H9 (cell line): ENCODE data around the gene NAA25. TPM values are rescaled to one million over a fixed set of nuclear protein-coding genes. Genes with fewer than 3 reads are reported as not detected.

Experiments
- DNase-seq: peaks from one replicate; pipeline ENCODE4 v3.0.0-alpha.2; 2017
- H2AFZ ChIP-seq: one replicate; pipeline ENCODE4 v1.6.1; 2013; ENCODE audit warnings: mild to moderate bottlenecking, low read length, control low read depth, moderate library complexity
- H2AK5ac ChIP-seq: 2 replicates; pipeline ENCODE4 v1.6.1; 2013; ENCODE audit warnings: low read length, control low read depth, mixed read lengths; ENCODE audit not compliant: insufficient read length
- H2BK120ac ChIP-seq: one replicate; pipeline ENCODE4 v1.6.1; 2013; ENCODE audit warnings: low read depth, mild to moderate bottlenecking, low read length, control low read depth, inconsistent platforms; ENCODE audit not compliant: poor library complexity, severe bottlenecking
- H2BK12ac ChIP-seq: 2 replicates; pipeline ENCODE4 v1.6.1; 2013; ENCODE audit warnings: low read length, control low read depth, mixed read lengths, low read depth; ENCODE audit not compliant: insufficient read length
- H2BK15ac ChIP-seq: 2 replicates; pipeline ENCODE4 v1.6.1; 2013; ENCODE audit warnings: low read depth, low read length, control low read depth
- H2BK20ac ChIP-seq: one replicate; pipeline ENCODE4 v1.6.1; 2013; ENCODE audit warnings: low read depth, mild to moderate bottlenecking, low read length, control low read depth, inconsistent platforms; ENCODE audit not compliant: poor library complexity, severe bottlenecking
- H2BK5ac ChIP-seq: 2 replicates; pipeline ENCODE4 v1.6.1; 2013; ENCODE audit warnings: low read length, control low read depth, mixed read lengths; ENCODE audit not compliant: insufficient read length
- H3K14ac ChIP-seq: 2 replicates; pipeline ENCODE4 v1.6.1; 2013; ENCODE audit warnings: low read length, control low read depth; ENCODE audit not compliant: insufficient read depth
- H3K18ac ChIP-seq: 2 replicates; pipeline ENCODE4 v1.6.1; 2013; ENCODE audit warnings: low read depth, mild to moderate bottlenecking, mixed read lengths, low read length, control low read depth; ENCODE audit not compliant: insufficient read length
- H3K23ac ChIP-seq: 2 replicates; pipeline ENCODE4 v1.6.1; 2013; ENCODE audit warnings: low read length, control low read depth, mixed read lengths, low read depth; ENCODE audit not compliant: insufficient read length
- H3K23me2 ChIP-seq: 2 replicates; pipeline ENCODE4 v1.6.1; 2013; ENCODE audit warnings: low read depth, mild to moderate bottlenecking, mixed read lengths, low read length, control low read depth; ENCODE audit not compliant: insufficient read length, poor library complexity, severe bottlenecking
- H3K27ac ChIP-seq: 2 replicates; pipeline ENCODE4 v1.5.1; 2013; ENCODE audit warnings: low read length, control low read depth, mixed read lengths, low read depth; ENCODE audit not compliant: insufficient read length
- H3K27me3 ChIP-seq: 2 replicates; pipeline ENCODE4 v1.6.1; 2013; ENCODE audit warnings: low read length, control low read depth, inconsistent platforms; ENCODE audit not compliant: insufficient read depth
- H3K4ac ChIP-seq: 2 replicates; pipeline ENCODE4 v1.6.1; 2013; ENCODE audit warnings: low read depth, mild to moderate bottlenecking, control low read depth, inconsistent platforms, low read length, moderate library complexity
- H3K4me1 ChIP-seq: 2 replicates; pipeline ENCODE4 v1.6.1; 2013; ENCODE audit warnings: low read length, control low read depth, inconsistent platforms; ENCODE audit not compliant: insufficient read depth
- H3K4me2 ChIP-seq: 2 replicates; pipeline ENCODE4 v1.6.1; 2013; ENCODE audit warnings: low read length, control low read depth, mixed read lengths; ENCODE audit not compliant: insufficient read length, insufficient read depth
- H3K56ac ChIP-seq: 2 replicates; pipeline ENCODE4 v1.6.1; 2013; ENCODE audit warnings: low read depth, mild to moderate bottlenecking, mixed read lengths, low read length, control low read depth; ENCODE audit not compliant: insufficient read length
- H3K79me1 ChIP-seq: 2 replicates; pipeline ENCODE4 v1.6.1; 2013; ENCODE audit warnings: low read depth, mild to moderate bottlenecking, moderate library complexity, low read length, control low read depth, inconsistent platforms; ENCODE audit not compliant: insufficient read depth, poor library complexity, severe bottlenecking
- H3K79me2 ChIP-seq: 2 replicates; pipeline ENCODE4 v1.6.1; 2013; ENCODE audit warnings: low read length, control low read depth, inconsistent platforms; ENCODE audit not compliant: insufficient read depth
- H3K9ac ChIP-seq: 2 replicates; pipeline ENCODE4 v1.6.1; 2013; ENCODE audit warnings: low read length, control low read depth, mixed read lengths; ENCODE audit not compliant: insufficient read length; ENCODE audit errors: extremely low read depth
- H3K9me3 ChIP-seq: one replicate; pipeline ENCODE4 v1.6.1; 2013; ENCODE audit warnings: low read depth, low read length, inconsistent platforms; ENCODE audit not compliant: control insufficient read depth
- H3T11ph ChIP-seq: one replicate; pipeline ENCODE4 v1.6.1; 2013; ENCODE audit warnings: mild to moderate bottlenecking, low read length, control low read depth, inconsistent platforms
- H4K20me1 ChIP-seq: one replicate; pipeline ENCODE4 v1.6.1; 2013; ENCODE audit not compliant: control insufficient read depth, insufficient read length, insufficient read depth
- H4K5ac ChIP-seq: 2 replicates; pipeline ENCODE4 v1.6.1; 2013; ENCODE audit warnings: low read depth, mild to moderate bottlenecking, mixed read lengths, low read length, control low read depth; ENCODE audit not compliant: insufficient read length
- H4K8ac ChIP-seq: replicated peaks from 2 replicates; pipeline ENCODE4 v1.6.1; 2013; ENCODE audit warnings: low read length, control low read depth, mixed read lengths, low read depth; ENCODE audit not compliant: insufficient read length
- H4K91ac ChIP-seq: 2 replicates; pipeline ENCODE4 v1.6.1; 2013; ENCODE audit warnings: low read depth, mild to moderate bottlenecking, moderate library complexity, mixed read lengths, low read length, control low read depth; ENCODE audit not compliant: insufficient read length
- H3K27ac Mint-ChIP-seq, 3 experiments: 2 replicates in 2 of 3; 3 replicates in 1 of 3; pipeline ENCODE4 v1.8.0; 2020 to 2021; ENCODE audit warnings: mixed read lengths in 3 of 3, mild to moderate bottlenecking in 1 of 3, moderate library complexity in 1 of 3
- H3K27me3 Mint-ChIP-seq: 2 replicates; pipeline ENCODE4 v1.8.0; 2021; ENCODE audit warnings: low read depth, mild to moderate bottlenecking, moderate library complexity, mixed read lengths
- H3K36me3 Mint-ChIP-seq, 3 experiments: 2 replicates in 2 of 3; 3 replicates in 1 of 3; pipeline ENCODE4 v1.8.0; 2020 to 2021; ENCODE audit warnings: low read depth in 3 of 3, mixed read lengths in 3 of 3; ENCODE audit not compliant: insufficient read depth in 1 of 3
- H3K4me1 Mint-ChIP-seq, 2 experiments: 2 replicates each; pipeline ENCODE4 v1.8.0; 2020; ENCODE audit warnings: mixed read lengths in 2 of 2
- H3K4me3 Mint-ChIP-seq, 2 experiments: 2 replicates in 1 of 2; 3 replicates in 1 of 2; pipeline ENCODE4 v1.8.0; 2020 to 2021; ENCODE audit warnings: mild to moderate bottlenecking in 2 of 2, mixed read lengths in 2 of 2, moderate library complexity in 1 of 2
- H3K9me3 Mint-ChIP-seq, 2 experiments: 2 replicates in 1 of 2; 3 replicates in 1 of 2; pipeline ENCODE4 v1.8.0; 2020; ENCODE audit warnings: mild to moderate bottlenecking in 2 of 2, mixed read lengths in 2 of 2, moderate library complexity in 1 of 2
- WGBS: extraction: QIAGEN DNeasy Blood & Tissue Kit; methylation state at CpG from one replicate; pipeline ENCODE4 v1.1.7; 2013; ENCODE audit warnings: missing lambda C conversion rate, low lambda C conversion rate, mixed read lengths; ENCODE audit not compliant: insufficient read length; ENCODE audit errors: extremely low coverage; 5-methylcytosine and 5-hydroxymethylcytosine counted together
- total RNA-seq: library from RNA; stranded (reverse); gene quantifications from 2 replicates; pipeline ENCODE4 v1.2.1, GENCODE V29; 2021
- TF ChIP-seq, protein P1 (sequence below): fragments of 200-600 bp; sonication (generic); conservative IDR thresholded peaks from 3 replicates; pipeline ENCODE4 v1.8.0; 2021; ENCODE audit warnings: antibody characterized with exemption, mild to moderate bottlenecking

Gene NAA25
- total RNA-seq, 1 experiment from 2014 or later: 57.1 TPM

- no peak overlapping the region for H4K8ac ChIP-seq
- H2BK15ac ChIP-seq: no peak overlapping the region
- H3K36me3 Mint-ChIP-seq: peaks cover 44 to 86% (median 74%) of the 10 kb centered on the region in 3 experiments; a peak in 6 of 7 replicates
- H2BK20ac ChIP-seq: no peak overlapping the region
- H3K9me3 ChIP-seq: no peaks in the 10 kb centered on the region
- no peak overlapping the region for H4K5ac ChIP-seq
- H3K56ac ChIP-seq: no peak overlapping the region
- H2BK12ac ChIP-seq: no peak overlapping the region
- H3K4me2 ChIP-seq: no peak overlapping the region
- H3K9me3 Mint-ChIP-seq: no peaks in the 10 kb centered on the region
- no peak overlapping the region for H3T11ph ChIP-seq
- no peak overlapping the region for H3K9ac ChIP-seq
- no peak overlapping the region for H2AK5ac ChIP-seq
- H3K27me3 Mint-ChIP-seq: no peaks in the 10 kb centered on the region
- H3K4me3 Mint-ChIP-seq: no peak overlapping the region
- H3K4me1 Mint-ChIP-seq: peaks cover 15 to 24% of the 10 kb centered on the region in 2 experiments
- H3K4ac ChIP-seq: no peak overlapping the region
- no peak overlapping the region for H3K18ac ChIP-seq
- no peak overlapping the region for H2AFZ ChIP-seq
- TF ChIP-seq, protein P1, sequence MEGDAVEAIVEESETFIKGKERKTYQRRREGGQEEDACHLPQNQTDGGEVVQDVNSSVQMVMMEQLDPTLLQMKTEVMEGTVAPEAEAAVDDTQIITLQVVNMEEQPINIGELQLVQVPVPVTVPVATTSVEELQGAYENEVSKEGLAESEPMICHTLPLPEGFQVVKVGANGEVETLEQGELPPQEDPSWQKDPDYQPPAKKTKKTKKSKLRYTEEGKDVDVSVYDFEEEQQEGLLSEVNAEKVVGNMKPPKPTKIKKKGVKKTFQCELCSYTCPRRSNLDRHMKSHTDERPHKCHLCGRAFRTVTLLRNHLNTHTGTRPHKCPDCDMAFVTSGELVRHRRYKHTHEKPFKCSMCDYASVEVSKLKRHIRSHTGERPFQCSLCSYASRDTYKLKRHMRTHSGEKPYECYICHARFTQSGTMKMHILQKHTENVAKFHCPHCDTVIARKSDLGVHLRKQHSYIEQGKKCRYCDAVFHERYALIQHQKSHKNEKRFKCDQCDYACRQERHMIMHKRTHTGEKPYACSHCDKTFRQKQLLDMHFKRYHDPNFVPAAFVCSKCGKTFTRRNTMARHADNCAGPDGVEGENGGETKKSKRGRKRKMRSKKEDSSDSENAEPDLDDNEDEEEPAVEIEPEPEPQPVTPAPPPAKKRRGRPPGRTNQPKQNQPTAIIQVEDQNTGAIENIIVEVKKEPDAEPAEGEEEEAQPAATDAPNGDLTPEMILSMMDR: no peak
- H2BK120ac ChIP-seq: no peak overlapping the region
- H3K27me3 ChIP-seq: no peaks in the 10 kb centered on the region
- H3K23me2 ChIP-seq: no peaks in the 10 kb centered on the region
- DNase-seq: no peak
- H4K91ac ChIP-seq: no peak overlapping the region
- no peaks in the 10 kb centered on the region for H3K4me1 ChIP-seq
- H3K27ac ChIP-seq: no peak overlapping the region
- no peaks in the 10 kb centered on the region for H3K79me1 ChIP-seq
- no peaks in the 10 kb centered on the region for H3K79me2 ChIP-seq
- no peak overlapping the region for H3K14ac ChIP-seq
- peak overlapping the region in 2 of 3 experiments; percentile 4 to 84; a peak in 3 of 7 replicates for H3K27ac Mint-ChIP-seq
- WGBS: no CpG with 5 or more reads among the region's 4 CpGs
- no peak overlapping the region for H3K23ac ChIP-seq
- H4K20me1 ChIP-seq: no peaks in the 10 kb centered on the region
- no peak overlapping the region for H2BK5ac ChIP-seq
These were observed 73.3 kb downstream of the NAA25 start for GRCh38 chr12:112035219-112035785.
